Right lobe of liver (tissue), 6 donors: Measurements from ENCODE around the gene GAL3ST3. TPM values are rescaled to one million over a fixed set of nuclear protein-coding genes. Genes with fewer than 3 reads are reported as not detected.
"Not testable (repeated sequence)": the region's sequence is repeated elsewhere in the genome, so short reads cannot be mapped to it uniquely, and the experiment has no call there.

Experiments
- ATAC-seq, 4 donors: fragments of 200-7000 bp; cut with Tn5 transposase; one replicate each; pipeline ENCODE4 v1.9.1; 2020; ENCODE audit warnings: mild to moderate bottlenecking in 4 of 4, moderate library complexity in 4 of 4
- DNase-seq, 3 donors: peaks; one replicate each; pipeline ENCODE4 v3.0.0-alpha.2; 2020
- H3K27ac ChIP-seq, 3 donors: fragments of 200-600 bp; one replicate each; pipeline ENCODE4 v1.8.0; 2022
- H3K27me3 ChIP-seq, 2 donors: fragments of 200-600 bp; one replicate each; pipeline ENCODE4 v1.8.0; 2022
- H3K36me3 ChIP-seq, 4 donors: fragments of 200-600 bp; sonication (generic) in 1 of 4; one replicate each; pipeline versions ENCODE4 v1.5.1 to v1.8.0; 2017 to 2022; ENCODE audit warnings: control low read depth in 1 of 4
- H3K4me1 ChIP-seq, 4 donors: fragments of 200-600 bp; sonication (generic) in 1 of 4; one replicate each; pipeline versions ENCODE4 v1.5.1 to v1.8.0; 2017 to 2022; ENCODE audit warnings: control low read depth in 1 of 4
- H3K4me3 ChIP-seq, 3 donors: fragments of 200-600 bp; one replicate each; pipeline ENCODE4 v1.8.0; 2022
- H3K9me3 ChIP-seq, 4 donors: fragments of 200-600 bp; sonication (generic) in 1 of 4; one replicate each; pipeline versions ENCODE4 v1.5.1 to v1.8.0; 2017 to 2022; ENCODE audit warnings: control low read depth in 1 of 4
- POLR2A ChIP-seq: fragments of 450-650 bp; IDR thresholded peaks from one replicate; pipeline ENCODE4 v1.6.1; 2017; ENCODE audit warnings: antibody characterized with exemption, mild to moderate bottlenecking
- WGBS: methylation state at CpG from one replicate; pipeline ENCODE4 v1.1.6; 2018; ENCODE audit warnings: low coverage, low lambda C conversion rate; ENCODE audit not compliant: insufficient coverage; ENCODE audit errors: missing lambda C conversion rate; 5-methylcytosine and 5-hydroxymethylcytosine counted together
- intact Hi-C, 2 donors: fragments of 100-400 bp; cut with DNase I; formaldehyde crosslinking; loops; one replicate each; pipeline versions ENCODE4 v1.11.2 to v1.14.1; 2022
- total RNA-seq, 6 experiments: library from RNA; depleted of rRNA in 2 of 6; stranded (reverse); fragments of >200 nt in 2 of 6; fragmentation: NEBNext Ultra II Directional in 3 of 6; extraction: Animal tissue kit (Norgen Biotek cat#: 25700) in 3 of 6; gene quantifications; one replicate each; pipeline versions ENCODE4 v1.1.0 to v1.2.4, GENCODE V29; 2016 to 2023
- TF ChIP-seq, protein P1 (sequence below), 4 donors: fragments of 200-600 bp in 3 of 4; fragments of 450-650 bp in 1 of 4; IDR thresholded peaks; one replicate each; pipeline versions ENCODE4 v1.5.1 to v1.8.0; 2016 to 2022; ENCODE audit warnings: antibody characterized with exemption in 4 of 4, mild to moderate bottlenecking in 2 of 4
- donor health status: DM: no; HTN: yes; CAD: no.
- donor health status: DM: no; HTN: no; CAD: no.
- donor health status: DM: no; HTN: no; CAD: no.
- donor health status: DM: no; HTN: yes; CAD: no.
- donor health status: DM: no; HTN: yes; CAD: no.

Gene GAL3ST3
- total RNA-seq, 6 experiments from 2014 or later = not detected

- H3K36me3 ChIP-seq = peaks cover 0 to 3% (median 0%) of the 10 kb centered on the region in 4 donors
- no peak overlapping the region for H3K4me3 ChIP-seq
- no peaks in the 10 kb centered on the region for H3K9me3 ChIP-seq
- intact Hi-C loops = no loop called here
- 71% methylated on average over 8 of the region's 9 CpGs for WGBS
- H3K27me3 ChIP-seq = no peaks in the 10 kb centered on the region
- peak overlapping the region in 1 of 3 donors; percentile 14 for H3K27ac ChIP-seq
- TF ChIP-seq POLR2A = no peak
- TF ChIP-seq, protein P1, sequence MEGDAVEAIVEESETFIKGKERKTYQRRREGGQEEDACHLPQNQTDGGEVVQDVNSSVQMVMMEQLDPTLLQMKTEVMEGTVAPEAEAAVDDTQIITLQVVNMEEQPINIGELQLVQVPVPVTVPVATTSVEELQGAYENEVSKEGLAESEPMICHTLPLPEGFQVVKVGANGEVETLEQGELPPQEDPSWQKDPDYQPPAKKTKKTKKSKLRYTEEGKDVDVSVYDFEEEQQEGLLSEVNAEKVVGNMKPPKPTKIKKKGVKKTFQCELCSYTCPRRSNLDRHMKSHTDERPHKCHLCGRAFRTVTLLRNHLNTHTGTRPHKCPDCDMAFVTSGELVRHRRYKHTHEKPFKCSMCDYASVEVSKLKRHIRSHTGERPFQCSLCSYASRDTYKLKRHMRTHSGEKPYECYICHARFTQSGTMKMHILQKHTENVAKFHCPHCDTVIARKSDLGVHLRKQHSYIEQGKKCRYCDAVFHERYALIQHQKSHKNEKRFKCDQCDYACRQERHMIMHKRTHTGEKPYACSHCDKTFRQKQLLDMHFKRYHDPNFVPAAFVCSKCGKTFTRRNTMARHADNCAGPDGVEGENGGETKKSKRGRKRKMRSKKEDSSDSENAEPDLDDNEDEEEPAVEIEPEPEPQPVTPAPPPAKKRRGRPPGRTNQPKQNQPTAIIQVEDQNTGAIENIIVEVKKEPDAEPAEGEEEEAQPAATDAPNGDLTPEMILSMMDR (IDR thresholded peaks at IDR 0.05) = no peak
- peaks cover 0 to 9% (median 3%) of the 10 kb centered on the region in 4 donors for H3K4me1 ChIP-seq
- ATAC-seq (peak in 3 of 4 donors; percentile 38 to 85 (median 58)), DNase-seq (peak in 2 of 3 donors; percentile 32 to 42)
These were observed 31.3 kb upstream of the GAL3ST3 start for GRCh38 chr11:66080055-66080817.

- WGBS = 70% methylated on average over 7 of the region's 7 CpGs
- H3K9me3 ChIP-seq, H3K27me3 ChIP-seq, intact Hi-C loops, H3K36me3 ChIP-seq, ATAC-seq, H3K4me1 ChIP-seq, H3K27ac ChIP-seq, H3K4me3 ChIP-seq: not testable (repeated sequence)
- peak in 1 of 3 donors; percentile 13 for DNase-seq
These were observed 30.0 kb upstream of the GAL3ST3 start for GRCh38 chr11:66078949-66079348.

GRCh38 chr11:66077927-66078326, 29.0 kb upstream of the GAL3ST3 start:
- Histone ChIP-seq H3K27ac (no peak overlapping the region), H3K4me1 (peaks cover 0 to 3% (median 0%) of the 10 kb centered on the region in 4 donors), H3K27me3 (no peaks in the 10 kb centered on the region), H3K9me3 (no peaks in the 10 kb centered on the region), H3K36me3 (peaks cover 0 to 9% (median 0%) of the 10 kb centered on the region in 4 donors), H3K4me3 (no peak overlapping the region)
- DNase-seq (no peak), ATAC-seq (no peak)
- intact Hi-C loops = no loop called here
- 91% methylated on average over 3 of the region's 3 CpGs for WGBS
- TF ChIP-seq, protein P1 (IDR thresholded peaks at IDR 0.05) = no peak
- no peak for TF ChIP-seq POLR2A

DNA sequence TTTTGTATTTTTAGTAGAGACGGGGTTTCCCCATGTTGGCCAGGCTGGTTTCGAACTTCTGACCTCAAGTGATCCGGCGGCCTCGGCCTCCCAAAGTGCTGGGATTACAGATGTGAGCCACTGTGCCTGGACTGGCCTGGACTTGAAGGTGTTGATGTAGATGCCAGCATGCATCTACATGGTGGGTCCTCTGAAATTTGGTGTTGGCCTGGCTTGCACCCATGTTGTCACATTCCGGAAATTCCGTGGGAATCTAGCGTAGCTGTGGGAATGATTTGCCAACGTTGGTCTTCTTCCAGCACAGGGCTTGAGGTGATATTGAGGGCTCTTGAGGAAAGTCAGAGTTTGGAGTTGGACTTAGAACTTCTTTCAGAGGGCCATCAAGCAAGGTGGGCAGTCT, 27.6 kb upstream of the GAL3ST3 start:
- no peak overlapping the region for H3K4me3 ChIP-seq

GRCh38 chr11:66075273-66075672, 26.3 kb upstream of the GAL3ST3 start:
- no peak overlapping the region for H3K27ac ChIP-seq
- intact Hi-C loops = no loop called here
- DNase-seq (peak in 1 of 3 donors; percentile 27), ATAC-seq (no peak)
- no peak overlapping the region for H3K4me3 ChIP-seq
- H3K27me3 ChIP-seq = no peaks in the 10 kb centered on the region
- peaks cover 0 to 9% (median 0%) of the 10 kb centered on the region in 4 donors for H3K36me3 ChIP-seq
- H3K9me3 ChIP-seq = no peaks in the 10 kb centered on the region
- no peak for TF ChIP-seq POLR2A
- TF ChIP-seq, protein P1 (IDR thresholded peaks at IDR 0.05) = no peak
- no peaks in the 10 kb centered on the region for H3K4me1 ChIP-seq
- WGBS = 98% methylated on average over 4 of the region's 4 CpGs

More for the DNA sequence above, 27.6 kb upstream of the GAL3ST3 start:
- H3K27ac ChIP-seq = no peak overlapping the region
- TF ChIP-seq, protein P1 (IDR thresholded peaks at IDR 0.05) = no peak
- TF ChIP-seq POLR2A = no peak
- intact Hi-C loops = no loop called here
- peaks cover 0 to 3% (median 0%) of the 10 kb centered on the region in 4 donors for H3K4me1 ChIP-seq
- DNase-seq (peak in 1 of 3 donors; percentile 41), ATAC-seq (no peak)
- 83% methylated on average over 4 of the region's 9 CpGs for WGBS
- H3K36me3 ChIP-seq = peaks cover 0 to 9% (median 0%) of the 10 kb centered on the region in 4 donors
- no peaks in the 10 kb centered on the region for H3K9me3 ChIP-seq
- H3K27me3 ChIP-seq = no peaks in the 10 kb centered on the region
